GM19240 (cell line): ENCODE measurements around the gene CMTM4.
"Not testable (repeated sequence)": the region's sequence is repeated elsewhere in the genome, so short reads cannot be mapped to it uniquely, and the experiment has no call there.

Experiments used
- DNase-seq: peaks from one replicate; pipeline ENCODE4 v3.0.0; 2011; ENCODE audit warnings: low spot score; ENCODE audit not compliant: insufficient read length

CMTM4 gene

GRCh38 chr16:66676599-66676998 lies 19.9 kb downstream of the CMTM4 start:
- DNase-seq, result no peak

- DNase-seq, result no peak
Measured at GRCh38 chr16:66673691-66674090, 22.9 kb downstream of the CMTM4 start.

GRCh38 chr16:66670691-66671388 lies 25.7 kb downstream of the CMTM4 start:
- no peak for DNase-seq

GRCh38 chr16:66668777-66669444 lies 27.6 kb downstream of the CMTM4 start:
- no peak for DNase-seq

- DNase-seq, result no peak
Measured at GRCh38 chr16:66667944-66668343, 28.6 kb downstream of the CMTM4 start.

GRCh38 chr16:66662445-66663194 lies 33.9 kb downstream of the CMTM4 start:
- DNase-seq, result no peak

- DNase-seq, result not testable (repeated sequence)
Measured at GRCh38 chr16:66661671-66662346, 34.7 kb downstream of the CMTM4 start.

GRCh38 chr16:66661210-66661560 lies 35.4 kb downstream of the CMTM4 start:
- DNase-seq, result no peak

- DNase-seq, result no peak
Measured at GRCh38 chr16:66660422-66661209, 35.9 kb downstream of the CMTM4 start.

GRCh38 chr16:66658860-66659190 lies 37.7 kb downstream of the CMTM4 start:
- DNase-seq, result no peak

GRCh38 chr16:66658143-66658859 lies 38.2 kb downstream of the CMTM4 start:
- no peak for DNase-seq

GRCh38 chr16:66656547-66656946 lies 40.0 kb downstream of the CMTM4 start:
- DNase-seq, result no peak

GRCh38 chr16:66653581-66654350 lies 42.8 kb downstream of the CMTM4 start:
- DNase-seq, result no peak

GRCh38 chr16:66652661-66653360 lies 43.7 kb downstream of the CMTM4 start:
- no peak for DNase-seq

GRCh38 chr16:66651965-66652364 lies 44.6 kb downstream of the CMTM4 start:
- DNase-seq, result no peak

GRCh38 chr16:66651474-66651765 lies 45.1 kb downstream of the CMTM4 start:
- no peak for DNase-seq

- peak; percentile 63 for DNase-seq
Measured at GRCh38 chr16:66650707-66651473, 45.7 kb downstream of the CMTM4 start.

GRCh38 chr16:66649636-66650205 lies 46.8 kb downstream of the CMTM4 start:
- DNase-seq, result no peak
